K562 (cell line): ENCODE measurements around the gene GPC2. TPM values are rescaled to one million over a fixed set of nuclear protein-coding genes. Genes with fewer than 3 reads are reported as not detected.

ENCODE experiments used
- ATF3 ChIP-seq, 2 experiments: fragments of 450-650 bp in 1 of 2; sonication (generic) in 1 of 2; formaldehyde crosslinking in 1 of 2; IDR thresholded peaks in 1 of 2; conservative IDR thresholded peaks in 1 of 2; 2 replicates each; pipeline versions ENCODE4 v1.6.1 to v1.8.1; 2016 to 2023; ENCODE audit warnings: mild to moderate bottlenecking in 2 of 2, moderate library complexity in 2 of 2, inconsistent platforms in 1 of 2, missing genetic modification reagents in 1 of 2
- DPF2 ChIP-seq: fragments of 450-650 bp; IDR thresholded peaks from 2 replicates; pipeline ENCODE4 v1.6.1; 2016
- EP300 ChIP-seq: IDR thresholded peaks from 2 replicates; pipeline ENCODE4 v1.6.1; 2012; ENCODE audit warnings: low read length, improper control_type of control experiment
- IFI16 ChIP-seq: fragments of 250-450 bp; sonication (Bioruptor Pico); IDR thresholded peaks from 2 replicates; pipeline ENCODE4 v2.1.2; 2022; ENCODE audit warnings: mild to moderate bottlenecking, inconsistent platforms
- JUNB ChIP-seq: fragments of 450-650 bp; formaldehyde crosslinking; conservative IDR thresholded peaks from 2 replicates; pipeline ENCODE4 v1.4.0; 2020; ENCODE audit warnings: mild to moderate bottlenecking
- JUND ChIP-seq, 2 experiments: IDR thresholded peaks; 2 replicates in 1 of 2; 3 replicates in 1 of 2; pipeline ENCODE4 v1.6.1; 2011; ENCODE audit warnings: borderline replicate concordance in 2 of 2, low read depth in 2 of 2, low read length in 2 of 2, improper control_type of control experiment in 1 of 2, missing biosample characterization in 1 of 2, missing genetic modification characterization in 1 of 2, missing genetic modification reagents in 1 of 2
- LARP7 ChIP-seq: fragments of 450-650 bp; IDR thresholded peaks from 2 replicates; pipeline ENCODE4 v1.6.1; 2016
- PTBP1 ChIP-seq: fragments of 200-400 bp; formaldehyde crosslinking; IDR thresholded peaks from 2 replicates; pipeline ENCODE4 v1.6.1; 2017; ENCODE audit warnings: low read depth, low read length
- RB1 ChIP-seq: fragments of 450-650 bp; IDR thresholded peaks from 2 replicates; pipeline ENCODE4 v1.6.1; 2017; ENCODE audit warnings: low read depth, mild to moderate bottlenecking
- TBL1XR1 ChIP-seq, 2 experiments: IDR thresholded peaks; 2 replicates each; pipeline ENCODE4 v1.6.1; 2012; ENCODE audit warnings: improper control_type of control experiment in 2 of 2, low read length in 2 of 2, mild to moderate bottlenecking in 1 of 2
- TFE3 ChIP-seq: fragments of 450-650 bp; formaldehyde crosslinking; IDR thresholded peaks from 2 replicates; pipeline ENCODE4 v1.4.0; 2020; ENCODE audit warnings: mild to moderate bottlenecking, mixed read lengths
- ZBTB5 ChIP-seq: fragments of 450-650 bp; IDR thresholded peaks from 2 replicates; pipeline ENCODE4 v1.6.1; 2017; ENCODE audit warnings: antibody characterized with exemption
- ZNF407 ChIP-seq: fragments of 450-650 bp; IDR thresholded peaks from 2 replicates; pipeline ENCODE4 v1.6.1; 2016; ENCODE audit warnings: low read depth
- polyA plus RNA-seq, 8 experiments: library from polyadenylated mRNA; depleted of rRNA in 4 of 8; stranded (reverse) in 5 of 8; unstranded in 3 of 8; fragments of >200 nt; fragmentation: Nextera tagmentation in 2 of 8; fragmentation: Illumina TruSeq in 1 of 8; extraction: Ambion mirVana in 2 of 8; extraction: Trizol in 1 of 8; gene quantifications; 2 replicates each; pipeline versions ENCODE4 v1.2.1 to v1.2.3, GENCODE V29; 2011 to 2014; ENCODE audit warnings: inconsistent platforms in 1 of 8, missing spikeins in 1 of 8
- total RNA-seq, 7 experiments: library from RNA; depleted of rRNA in 6 of 7; stranded (reverse); fragments of >200 nt in 6 of 7; fragmentation: Illumina TruSeq in 2 of 7; extraction: Trizol in 2 of 7; gene quantifications; 2 replicates each; pipeline versions ENCODE4 v1.2.1 to v1.2.3, GENCODE V29; 2011 to 2021; ENCODE audit warnings: low replicate concordance in 1 of 7

Gene GPC2
- total and polyA plus RNA-seq, 9 of the 15 experiments (the other 6 are each of a cell fraction or from before 2014, with no cell fraction given) = 0.06 to 7.7 (median 1.4) TPM; not detected in 1

- TF ChIP-seq ZNF407 = peak; percentile 64; the same call in 1 of the 2 replicates
- no peak for TF ChIP-seq TFE3 (CRISPR knock-in tag)
- TF ChIP-seq ATF3 (IDR thresholded peaks at IDR 0.05) = peak; percentile 90
- TF ChIP-seq ATF3 (CRISPR knock-in tag; conservative IDR thresholded peaks at IDR 0.05) = peak; percentile 62; the same call in 1 of the 2 replicates
- peak; percentile 65 for TF ChIP-seq ZBTB5
- 0 out of 2 replicates have a peak, but pooled peaks have one; percentile 35 for TF ChIP-seq RB1
- 0 out of 4 replicates have a peak, but pooled peaks of 1 of the 2 experiments have one; percentile 41 for TF ChIP-seq TBL1XR1 (IDR thresholded peaks at IDR 0.05; ENCODE audit: low read length in 2 of 2)
- TF ChIP-seq JUNB (CRISPR knock-in tag) = no peak
- TF ChIP-seq LARP7 = peak; percentile 80; the same call in 1 of the 2 replicates
- TF ChIP-seq PTBP1 = 0 out of 2 replicates have a peak, but pooled peaks have one; percentile 47
- TF ChIP-seq JUND (IDR thresholded peaks at IDR 0.05; ENCODE audit: borderline replicate concordance, low read depth, low read length) = peak; percentile 45; the same call in 1 of the 2 replicates
- no peak for TF ChIP-seq JUND (tag; IDR thresholded peaks at IDR 0.05; ENCODE audit: borderline replicate concordance, low read depth, low read length)
- peak; percentile 33; the same call in 1 of the 2 replicates for TF ChIP-seq EP300
- no peak for TF ChIP-seq IFI16 (CRISPR knock-in tag)
- TF ChIP-seq DPF2 = peak; percentile 56
Observed at GRCh38 chr7:100130608-100131453, 46.4 kb downstream of the GPC2 start (continued).
